GM18867 (cell line): ENCODE data around the gene CYP3A4.
"Not testable (repeated sequence)": the region's sequence is repeated elsewhere in the genome, so short reads cannot be mapped to it uniquely, and the experiment has no call there.

ENCODE experiments used
- ATAC-seq: cut with Tn5 transposase; IDR thresholded peaks from one replicate; pipeline ENCODE4 v1.9.1; 2021; ENCODE audit warnings: mild to moderate bottlenecking, moderate library complexity; ENCODE audit not compliant: unreplicated experiment

Gene CYP3A4

DNA sequence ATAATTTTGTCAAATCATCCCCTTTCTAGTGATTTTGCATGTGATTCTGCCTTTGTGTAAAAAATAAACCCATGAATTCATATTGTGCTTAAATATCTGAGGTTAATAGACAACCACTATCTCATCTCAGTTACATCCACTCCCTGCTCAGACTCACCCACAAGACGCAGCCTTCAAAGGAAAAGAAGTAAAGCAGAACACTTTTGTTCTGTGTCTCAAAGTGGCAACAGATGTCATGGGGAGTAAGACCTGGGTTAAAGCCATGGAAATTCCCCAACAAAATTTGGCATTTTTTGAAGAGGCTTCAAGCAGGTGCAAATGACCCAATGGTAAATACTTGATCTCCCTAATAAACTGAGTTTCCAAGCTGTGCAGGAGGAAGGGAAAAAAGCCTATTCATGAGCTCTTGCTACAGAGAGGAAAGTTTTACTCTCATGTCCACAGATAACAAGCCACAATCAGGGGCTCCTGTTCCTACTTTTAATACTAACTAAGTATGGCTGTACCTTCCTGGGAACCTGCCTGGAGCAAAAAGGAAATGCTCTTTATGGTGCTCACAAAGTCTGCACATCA, 53.7 kb downstream of the CYP3A4 start:
- no peak for ATAC-seq

DNA sequence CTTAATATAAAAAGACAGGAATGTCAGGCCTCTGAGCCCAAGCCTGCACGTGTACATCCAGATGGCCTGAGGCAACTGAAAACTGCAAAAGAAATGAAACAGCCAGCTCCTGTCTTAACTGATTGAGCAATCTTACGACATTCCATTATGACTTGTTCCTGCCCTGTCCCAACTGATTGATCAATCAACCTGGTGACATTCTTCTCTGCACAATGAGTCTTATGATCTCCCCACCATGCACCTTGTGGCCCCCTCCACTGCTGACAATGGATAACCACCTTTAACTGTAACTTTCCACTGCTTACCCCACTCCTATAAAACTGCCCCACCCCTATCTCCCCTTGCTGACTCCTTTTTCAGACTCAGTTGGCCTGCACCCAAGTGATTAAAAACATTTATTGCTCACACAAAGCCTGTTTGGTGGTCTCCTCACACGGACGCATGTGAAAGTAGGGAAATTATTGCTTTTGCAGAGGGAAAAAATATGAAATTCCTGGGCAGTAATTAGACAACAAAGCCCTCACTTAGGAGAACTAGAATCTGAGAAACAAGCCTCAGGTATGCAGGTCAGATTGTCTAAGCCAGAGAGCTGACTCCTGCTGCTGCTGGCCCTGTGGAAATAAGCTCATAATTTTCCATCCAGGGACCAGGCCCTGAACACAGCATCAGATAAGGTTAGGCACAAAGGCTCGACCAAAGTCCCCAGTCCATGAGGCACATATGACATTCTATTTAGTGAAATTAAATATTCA, 54.3 kb downstream of the CYP3A4 start:
- ATAC-seq: no peak

DNA sequence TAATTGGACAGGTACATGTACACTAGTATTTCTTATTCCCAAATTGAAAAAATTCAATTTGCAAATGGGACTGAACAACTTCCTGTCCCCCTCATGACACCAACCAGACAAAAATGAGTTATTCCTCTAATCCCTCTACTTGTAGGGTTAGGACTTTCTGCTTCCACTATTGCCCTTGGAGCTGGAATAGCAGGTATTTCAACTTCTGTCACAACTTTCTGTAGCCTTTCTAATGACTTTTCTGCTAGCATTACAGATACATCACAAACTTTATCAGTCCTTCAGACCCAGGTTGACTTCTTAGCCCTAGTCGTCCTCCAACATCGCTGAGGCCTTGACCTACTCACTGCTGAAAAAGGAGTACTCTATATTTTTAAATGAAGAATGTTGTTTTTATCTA, 55.4 kb downstream of the CYP3A4 start:
- no peak for ATAC-seq

DNA sequence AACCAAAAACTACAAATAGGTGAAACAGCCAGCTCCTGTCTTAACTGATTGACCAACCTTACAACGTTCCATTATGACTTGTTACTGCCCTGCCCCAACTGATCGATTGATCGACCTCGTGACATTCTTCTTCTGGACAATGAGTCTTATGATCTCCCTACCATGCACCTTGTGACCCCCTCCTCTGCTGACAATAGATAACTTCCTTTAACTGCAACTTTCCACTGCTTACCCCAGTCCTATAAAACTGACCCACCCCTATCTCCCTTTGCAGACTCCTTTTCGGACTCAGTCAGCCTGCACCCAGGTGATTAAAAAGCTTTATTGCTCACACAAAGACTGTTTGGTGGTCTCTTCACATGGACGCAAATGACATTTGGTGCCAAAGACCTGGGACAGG, 60.8 kb downstream of the CYP3A4 start:
- ATAC-seq: not testable (repeated sequence)

DNA sequence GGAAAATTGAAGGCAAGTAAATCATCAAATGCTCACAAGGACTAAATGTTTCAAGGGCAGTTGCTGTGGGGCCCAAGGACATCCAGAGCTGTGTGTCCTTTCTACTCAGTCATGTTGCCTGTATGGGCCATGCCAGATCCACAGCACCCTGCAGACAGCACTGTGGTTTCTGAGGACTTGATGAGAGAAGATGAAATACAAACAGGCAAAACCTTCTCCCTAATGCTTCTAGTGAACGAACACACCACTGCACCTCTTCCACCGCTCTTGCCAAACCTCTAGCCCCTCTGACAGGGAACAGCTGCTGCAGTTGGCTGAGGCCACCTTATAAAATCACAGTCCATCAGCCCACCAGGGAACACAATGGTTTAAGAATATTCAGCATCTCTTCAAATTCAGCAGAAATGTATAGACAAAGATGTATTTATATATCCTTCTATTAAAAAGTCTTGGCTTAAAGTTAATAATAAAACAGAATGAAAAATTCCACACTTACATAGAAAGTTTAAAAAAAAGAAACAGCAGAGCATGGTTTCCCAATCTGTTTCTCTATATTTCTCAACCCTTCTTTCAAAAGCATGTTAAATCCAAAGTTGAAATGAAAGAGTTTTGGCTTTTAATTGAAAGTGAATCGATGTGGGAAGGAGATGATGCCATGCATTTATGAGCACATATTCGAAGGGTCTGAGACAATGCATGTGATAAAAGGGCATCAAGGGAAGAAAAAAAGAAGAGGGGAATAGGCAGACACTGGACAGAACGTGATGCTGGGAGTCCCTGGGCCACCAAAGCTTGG, 63.0 kb downstream of the CYP3A4 start:
- no peak for ATAC-seq

DNA sequence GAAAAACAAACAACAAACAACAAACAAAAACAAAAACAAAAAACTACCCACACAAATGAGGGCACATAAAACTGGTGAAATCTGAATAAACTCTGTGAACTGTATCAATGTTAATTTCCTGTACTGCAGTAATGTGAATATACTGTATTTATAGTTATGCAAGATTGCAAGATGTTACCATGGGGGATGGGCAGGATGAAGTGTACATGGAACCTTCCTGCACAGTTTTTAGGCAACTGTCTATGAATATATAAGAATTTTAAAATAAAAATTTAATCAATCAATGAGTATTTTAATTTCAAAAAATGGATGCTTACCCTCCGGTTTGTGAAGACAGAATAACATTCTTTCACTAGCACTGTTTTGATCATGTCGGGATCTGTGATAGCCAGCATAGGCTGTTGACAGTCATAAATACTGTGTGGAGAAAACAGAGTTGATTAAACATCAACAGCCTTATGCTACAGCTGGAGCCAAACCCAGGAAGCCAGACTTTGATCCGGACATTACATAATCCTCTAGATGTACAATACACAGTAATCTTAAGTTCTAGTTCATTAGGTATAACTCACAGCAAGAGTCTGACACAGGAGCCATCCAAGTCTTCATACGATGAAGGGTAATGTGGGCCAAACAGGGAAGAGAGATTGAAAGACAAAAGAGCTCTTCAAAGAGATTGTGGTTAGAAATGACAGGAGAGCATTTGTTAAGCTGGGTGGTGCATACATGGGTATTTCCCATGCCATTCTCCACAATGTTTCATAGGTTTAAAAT, 63.8 kb downstream of the CYP3A4 start:
- ATAC-seq: no peak

DNA sequence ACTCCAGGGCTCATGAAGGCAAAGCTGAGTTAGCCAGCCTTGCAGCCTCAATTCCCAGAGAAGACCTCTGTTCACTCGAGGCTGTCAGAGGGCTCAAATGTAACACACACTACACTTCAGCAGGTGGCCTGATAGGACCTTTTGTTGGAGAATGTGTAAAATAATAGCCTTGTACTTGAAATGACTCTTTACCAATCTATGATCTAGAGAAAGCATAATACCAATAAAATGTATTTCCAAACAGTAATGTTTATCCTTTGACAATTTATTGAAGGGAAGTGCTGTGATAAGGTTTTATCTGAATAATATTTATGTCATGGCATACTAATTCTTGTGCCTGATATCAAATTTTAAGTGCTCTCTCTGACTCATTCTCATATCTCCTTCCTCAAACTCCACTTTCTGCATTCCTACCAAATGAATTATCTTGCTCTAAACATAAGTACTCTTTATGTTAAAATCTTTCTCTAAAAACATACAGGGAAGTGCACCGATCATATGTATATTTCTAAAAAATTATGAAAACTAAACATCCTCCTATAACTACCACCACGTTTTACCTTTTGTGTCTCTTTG, 69.9 kb downstream of the CYP3A4 start:
- ATAC-seq: no peak

DNA sequence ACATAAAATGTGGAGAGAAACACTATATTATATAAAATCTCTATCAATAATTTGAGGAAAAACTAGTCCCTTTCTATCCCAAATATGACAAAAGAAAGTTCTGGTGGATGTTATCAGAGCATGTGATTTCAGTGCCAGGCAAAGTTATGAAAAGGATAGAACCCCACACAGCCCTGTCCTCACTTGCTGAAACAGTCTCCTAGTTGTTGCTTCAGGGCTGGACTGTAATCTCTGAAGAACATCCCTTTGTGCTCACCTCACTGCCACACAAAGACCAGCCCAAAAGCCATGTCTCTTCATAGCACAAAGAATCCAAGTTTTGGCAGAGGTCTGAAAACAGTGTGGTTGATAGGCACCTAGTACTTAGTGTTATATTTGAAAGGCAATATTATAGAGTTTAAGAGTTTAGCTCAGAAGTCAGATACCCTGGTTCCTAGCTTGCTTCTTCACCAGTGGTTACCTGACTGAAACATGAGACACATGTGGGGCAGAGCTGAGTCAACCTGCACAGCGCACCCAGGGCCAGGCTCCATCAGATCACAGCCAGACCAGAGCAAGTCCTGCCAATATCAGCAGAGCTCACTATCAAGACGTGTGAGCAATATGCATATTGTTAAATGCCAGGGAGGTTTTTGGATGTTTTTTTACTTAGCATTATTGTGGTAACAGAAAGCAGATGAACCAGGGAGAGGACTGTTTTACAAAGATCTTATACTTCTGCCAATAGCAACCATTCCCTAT, 74.0 kb downstream of the CYP3A4 start:
- no peak for ATAC-seq

DNA sequence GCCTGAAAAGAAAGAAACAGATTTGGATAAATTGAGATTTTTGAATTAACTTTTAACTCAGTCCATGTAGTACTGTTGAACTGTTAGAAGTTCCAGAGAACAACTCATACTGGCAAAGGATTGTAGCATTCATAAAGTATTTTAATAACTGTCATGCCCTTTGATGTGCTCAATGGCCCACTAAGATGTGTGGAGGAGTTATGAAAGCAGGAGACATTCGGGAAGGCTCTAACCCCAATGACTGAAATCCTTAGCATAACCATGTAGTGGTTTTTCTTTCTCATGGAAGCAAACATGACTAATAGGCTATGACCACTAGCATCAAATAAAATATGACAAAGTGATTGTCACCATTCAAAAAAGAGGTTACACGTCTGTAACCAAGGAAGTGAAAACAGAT, 74.7 kb downstream of the CYP3A4 start:
- no peak for ATAC-seq

DNA sequence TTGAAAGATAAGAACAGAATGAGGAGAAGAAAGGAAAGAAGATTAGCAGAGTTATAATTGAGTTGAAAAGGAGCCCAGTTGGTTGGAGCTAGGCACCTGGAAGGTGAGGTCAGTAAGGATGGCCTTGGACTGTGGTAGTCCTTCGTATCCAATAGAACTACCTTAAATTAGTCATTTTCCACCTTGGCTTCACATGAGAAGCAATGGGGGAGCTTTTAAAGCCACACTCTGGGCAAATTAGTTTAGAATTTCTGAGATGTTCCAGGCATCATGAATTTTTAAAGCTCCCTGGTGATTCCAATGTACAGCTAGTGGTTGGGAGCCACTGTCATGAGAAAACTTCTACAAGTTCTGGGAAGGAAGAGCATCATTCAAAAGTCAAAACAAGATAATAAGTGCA, 76.9 kb downstream of the CYP3A4 start:
- no peak for ATAC-seq
